Stimulated activated CD4-positive, alpha-beta T cell treated with anti-CD3 and anti-CD28 coated beads, Interleukin-12 subunit alpha, Interleukin-12 subunit beta, amount 100 ng/mL, for 24 hours (primary cell): ENCODE results near the gene NDUFB4.
"Not testable (repeated sequence)": the region's sequence is repeated elsewhere in the genome, so short reads cannot be mapped to it uniquely, and the experiment has no call there.

Source experiments
- DNase-seq, 2 experiments: peaks; one replicate each; pipeline ENCODE4 v3.0.0-alpha.2; 2020; ENCODE audit warnings: low read depth in 2 of 2

The NDUFB4 gene

GRCh38 chr3:120637851-120638559 is 41.9 kb downstream of the NDUFB4 start:
- DNase-seq = no peak

- not testable (repeated sequence) for DNase-seq
Observed at GRCh38 chr3:120638820-120639219, 42.7 kb downstream of the NDUFB4 start.

DNA sequence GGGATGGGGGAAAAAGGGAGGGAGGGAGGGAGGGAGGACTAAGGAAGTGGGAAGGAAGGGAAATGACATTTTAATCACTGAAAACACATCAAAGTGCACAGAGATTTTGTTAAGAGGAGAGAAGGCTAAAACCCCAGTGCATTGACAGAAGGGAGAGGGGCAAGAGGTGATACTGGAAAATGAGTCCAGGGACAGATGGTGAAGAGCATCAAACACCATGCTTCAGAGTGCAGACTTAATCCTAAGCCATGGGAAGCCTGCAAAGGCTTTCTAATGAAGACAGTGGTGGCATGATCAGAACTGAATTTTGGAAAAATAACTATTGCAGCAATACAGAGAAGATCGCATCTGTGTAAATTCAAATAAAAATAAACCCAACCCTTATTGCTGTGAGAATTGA is 44.1 kb downstream of the NDUFB4 start:
- DNase-seq = no peak

DNA sequence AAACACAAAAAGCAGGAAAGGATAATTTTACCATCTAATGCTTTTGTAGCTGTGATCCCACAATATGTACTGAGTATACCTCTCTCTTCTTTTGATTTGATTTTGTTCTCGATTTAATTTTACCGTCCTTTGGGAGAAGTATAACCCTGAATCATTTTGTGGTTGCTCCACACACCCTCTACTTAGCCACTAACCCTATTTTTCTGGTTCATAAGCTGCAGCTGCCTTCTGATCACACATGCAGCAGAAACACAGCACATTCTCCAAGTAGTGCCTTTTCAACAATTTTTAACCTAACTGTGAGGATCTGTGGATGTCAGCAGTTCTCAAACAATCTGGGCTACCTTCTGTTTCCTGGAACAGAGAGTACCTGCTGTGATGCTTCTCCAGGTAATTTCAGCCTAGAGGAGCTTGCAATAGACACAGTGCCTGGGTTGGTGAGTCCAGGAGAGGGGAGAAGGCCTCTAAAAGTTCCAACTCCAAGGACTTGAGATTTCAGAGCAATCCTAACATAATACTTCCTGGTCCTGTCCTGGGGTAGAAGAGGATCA is 45.6 kb downstream of the NDUFB4 start:
- DNase-seq = no peak

DNA sequence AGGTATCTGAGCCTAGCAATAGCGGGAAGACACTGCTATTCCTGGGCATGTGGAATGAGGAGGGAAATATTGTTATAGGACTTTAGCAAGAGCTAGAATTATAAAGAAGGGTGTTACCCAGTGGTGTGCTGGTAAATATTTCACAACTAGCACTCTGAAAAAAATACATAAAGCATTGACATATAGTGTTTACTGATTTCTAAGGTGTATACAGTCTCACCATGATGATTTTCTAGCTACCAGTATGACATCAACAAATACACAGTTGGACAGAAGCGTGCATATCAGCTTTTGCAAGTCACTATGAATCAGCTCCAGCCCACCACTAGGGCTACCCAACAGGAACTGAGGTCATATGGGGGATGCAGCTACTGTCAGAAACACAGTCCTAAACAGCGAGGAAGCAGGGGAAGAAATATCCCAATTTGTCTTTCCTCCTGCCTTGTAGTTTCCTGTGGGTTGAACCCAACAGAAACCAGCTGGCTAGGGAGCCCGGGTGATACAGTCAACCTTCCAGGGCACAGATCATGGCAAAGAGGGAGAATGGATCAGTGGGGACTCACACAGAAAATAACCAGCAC is 46.3 kb downstream of the NDUFB4 start:
- DNase-seq = no peak

DNA sequence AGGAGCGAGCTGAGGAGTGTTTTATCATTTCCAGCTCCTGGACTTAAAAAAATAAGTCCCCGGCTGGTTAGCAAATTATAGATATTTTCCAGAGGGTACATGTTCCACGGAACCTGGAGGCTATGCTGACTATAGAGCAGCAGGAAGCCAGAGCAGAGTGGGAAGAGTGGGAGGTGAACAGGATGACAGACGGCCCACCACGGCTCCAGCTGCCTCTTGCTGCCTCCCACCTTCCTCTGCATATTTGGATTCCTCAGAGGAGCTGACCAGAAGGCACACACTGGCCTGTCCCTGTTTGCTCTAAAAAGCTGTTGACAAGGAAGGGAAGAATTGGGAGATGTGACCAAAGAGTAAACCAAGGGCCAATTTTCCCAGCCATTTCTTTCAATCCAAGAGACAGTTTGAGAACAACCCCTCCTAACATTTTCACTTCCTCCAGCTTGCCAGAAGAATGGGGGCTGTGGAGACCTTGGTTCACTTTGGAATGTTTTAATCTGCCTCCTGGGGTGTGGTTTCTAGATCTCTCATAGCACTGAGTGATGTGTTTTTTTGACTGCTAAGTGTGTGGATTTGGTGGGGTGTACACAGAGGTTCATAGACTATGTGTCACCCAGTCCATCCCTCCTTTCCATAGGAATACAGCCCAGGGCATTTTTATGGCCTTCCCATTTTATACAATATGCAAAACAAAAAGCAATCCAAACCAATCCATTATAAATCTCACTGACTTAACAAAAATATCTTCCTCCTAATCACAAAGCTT is 49.1 kb downstream of the NDUFB4 start:
- no peak for DNase-seq

- DNase-seq = no peak
Observed at GRCh38 chr3:120646771-120647432, 50.8 kb downstream of the NDUFB4 start.

DNA sequence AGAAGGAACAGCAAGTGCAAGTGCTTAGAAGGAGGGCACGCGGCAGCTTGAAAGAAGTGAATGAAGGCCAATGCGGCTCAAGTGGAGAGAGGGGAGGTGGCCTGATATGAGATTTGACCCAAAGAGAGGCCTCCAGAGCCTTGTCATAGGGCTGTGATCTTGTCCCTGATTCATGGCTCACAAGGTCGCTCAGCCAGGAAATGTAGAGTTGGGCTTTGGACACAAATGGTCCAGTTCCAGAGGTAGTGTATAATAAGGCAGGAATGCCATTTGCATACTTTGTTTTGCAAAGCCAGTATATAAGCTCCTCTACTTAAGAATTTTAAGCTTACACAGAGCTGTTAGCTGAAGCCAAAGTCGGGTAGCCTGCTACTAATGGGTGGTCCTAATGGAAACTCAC is 52.2 kb downstream of the NDUFB4 start:
- DNase-seq = no peak

DNA sequence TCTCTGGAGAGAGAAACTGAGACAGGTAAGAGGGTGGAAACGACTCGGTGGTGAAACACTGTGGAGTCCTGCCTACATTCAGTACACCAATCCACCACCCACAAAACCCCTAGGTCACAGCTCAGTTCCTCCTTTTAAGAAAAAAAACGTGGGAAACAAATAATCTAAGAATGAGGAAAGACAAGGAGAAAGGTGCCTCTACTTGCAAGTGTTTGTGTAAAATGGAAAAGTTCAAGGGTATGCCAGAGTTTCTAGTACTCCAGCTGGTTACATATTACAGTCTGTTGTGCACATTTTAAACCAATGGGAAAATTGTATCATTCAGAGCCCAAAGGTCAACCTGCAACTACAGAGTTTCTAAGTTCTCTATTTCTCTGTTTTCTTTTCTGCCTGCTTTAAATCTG is 53.7 kb downstream of the NDUFB4 start:
- DNase-seq = no peak

DNA sequence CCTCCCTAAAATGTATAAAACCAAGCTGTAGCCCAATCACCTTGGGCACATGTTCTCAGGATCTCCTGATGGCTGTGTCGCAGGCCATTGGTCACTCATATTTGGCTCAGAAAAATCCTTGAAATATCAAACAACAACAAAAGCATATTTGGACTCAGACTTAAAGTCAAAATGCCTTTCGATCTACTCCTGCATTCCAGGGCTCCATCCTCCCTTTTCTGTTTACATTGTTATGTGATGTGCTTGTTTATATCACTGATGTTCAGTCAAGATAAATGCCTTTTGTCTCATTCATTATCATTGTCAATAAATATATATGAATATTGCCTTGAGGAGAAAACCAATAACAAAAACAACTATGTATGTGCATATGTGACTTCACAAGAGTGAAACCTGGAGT is 54.2 kb downstream of the NDUFB4 start:
- DNase-seq = no peak
